NCI-H187 treated with DMSO at 0.1 percent for 48 hours (cell line): ENCODE data around the gene MILR1.
"Not testable (repeated sequence)": the region's sequence is repeated elsewhere in the genome, so short reads cannot be mapped to it uniquely, and the experiment has no call there.

Experiments
- DNase-seq: peaks from one replicate; lab custom pipeline; 2025; lab: John Stamatoyannopoulos, UW

MILR1 gene

GRCh38 chr17:64472564-64472963, 23.6 kb downstream of the MILR1 start:
- DNase-seq, result no peak

GRCh38 chr17:64477849-64478248, 28.9 kb downstream of the MILR1 start:
- DNase-seq, result no peak

GRCh38 chr17:64480951-64481350, 32.0 kb downstream of the MILR1 start:
- DNase-seq, result no peak

GRCh38 chr17:64484380-64484779, 35.5 kb downstream of the MILR1 start:
- no peak for DNase-seq

GRCh38 chr17:64488301-64488700, 39.4 kb downstream of the MILR1 start:
- no peak for DNase-seq

GRCh38 chr17:64491034-64491860, 42.3 kb downstream of the MILR1 start:
- DNase-seq, result no peak

GRCh38 chr17:64491994-64492393, 43.1 kb downstream of the MILR1 start:
- DNase-seq, result no peak

- no peak for DNase-seq
Observed at GRCh38 chr17:64492481-64493109, 43.7 kb downstream of the MILR1 start.

- DNase-seq, result no peak
Observed at GRCh38 chr17:64494121-64494520, 45.2 kb downstream of the MILR1 start.

GRCh38 chr17:64495300-64495699, 46.4 kb downstream of the MILR1 start:
- DNase-seq, result not testable (repeated sequence)

- DNase-seq, result no peak
Observed at GRCh38 chr17:64496348-64496785, 47.5 kb downstream of the MILR1 start.

- DNase-seq, result peak; percentile 64
Observed at GRCh38 chr17:64496786-64497564, 48.1 kb downstream of the MILR1 start, which contains the start of gene POLG2. Gene POLG2, minus strand, starts transcription at chr17:64497054. Its CDS starts 86 bp downstream, at chr17:64496968.

GRCh38 chr17:64497565-64498035, 48.7 kb downstream of the MILR1 start:
- no peak for DNase-seq

GRCh38 chr17:64498308-64499203, 49.6 kb downstream of the MILR1 start:
- no peak for DNase-seq

- DNase-seq, result no peak
Observed at GRCh38 chr17:64499805-64500486, 51.0 kb downstream of the MILR1 start.

GRCh38 chr17:64500487-64500859, 51.6 kb downstream of the MILR1 start:
- DNase-seq, result no peak

- no peak for DNase-seq
Observed at GRCh38 chr17:64500862-64501765, 52.2 kb downstream of the MILR1 start.

- no peak for DNase-seq
Observed at GRCh38 chr17:64502021-64502420, 53.1 kb downstream of the MILR1 start.

- no peak for DNase-seq
Observed at GRCh38 chr17:64502809-64503208, 53.9 kb downstream of the MILR1 start.

- no peak for DNase-seq
Observed at GRCh38 chr17:64503341-64503740, 54.4 kb downstream of the MILR1 start.
